Sigmoid colon (tissue), 3 donors: ENCODE data around the gene SDHAF3.

Experiments used
- POLR2A ChIP-seq, 2 donors: fragments of 450-650 bp; IDR thresholded peaks; one replicate each; pipeline ENCODE4 v1.6.1; 2016; ENCODE audit warnings: antibody characterized with exemption in 2 of 2, mild to moderate bottlenecking in 2 of 2, moderate library complexity in 2 of 2
- TF ChIP-seq, protein P1 (sequence below), 4 experiments: fragments of 450-650 bp in 3 of 4; fragments of 200-600 bp in 1 of 4; IDR thresholded peaks; one replicate each; pipeline ENCODE4 v1.5.1; 2016 to 2019; ENCODE audit warnings: antibody characterized with exemption in 4 of 4, mild to moderate bottlenecking in 3 of 4, moderate library complexity in 2 of 4

DNA sequence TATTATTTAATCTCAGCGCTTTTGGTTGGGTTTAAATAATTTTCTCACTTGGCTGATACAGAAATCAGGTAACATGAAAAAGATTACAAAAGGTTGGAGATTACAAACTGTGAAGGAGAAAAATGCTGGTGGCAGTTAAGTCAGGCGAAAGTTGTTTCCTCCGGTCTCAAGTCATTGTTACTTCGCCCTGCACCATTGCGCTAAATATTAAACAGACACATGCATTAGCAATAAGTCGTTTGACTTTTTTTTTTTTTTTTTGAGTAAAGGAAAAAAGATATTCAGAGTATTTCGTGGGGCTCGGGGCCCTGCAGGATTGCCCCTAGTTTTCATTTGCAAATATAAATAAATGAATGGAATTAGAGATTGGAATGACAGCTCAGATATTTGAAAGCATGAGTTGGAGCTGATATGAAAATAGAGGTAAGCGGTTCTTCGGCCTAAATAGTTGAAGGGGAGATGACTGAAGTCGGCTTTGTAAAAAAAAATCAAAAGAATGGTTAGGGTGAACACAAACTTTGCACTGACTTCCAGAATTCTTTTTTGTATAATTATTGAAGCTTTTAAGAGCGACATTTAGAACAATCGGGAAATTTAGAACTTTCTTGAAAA is 914 bp downstream of the SDHAF3 start:
- TF ChIP-seq, protein P1, sequence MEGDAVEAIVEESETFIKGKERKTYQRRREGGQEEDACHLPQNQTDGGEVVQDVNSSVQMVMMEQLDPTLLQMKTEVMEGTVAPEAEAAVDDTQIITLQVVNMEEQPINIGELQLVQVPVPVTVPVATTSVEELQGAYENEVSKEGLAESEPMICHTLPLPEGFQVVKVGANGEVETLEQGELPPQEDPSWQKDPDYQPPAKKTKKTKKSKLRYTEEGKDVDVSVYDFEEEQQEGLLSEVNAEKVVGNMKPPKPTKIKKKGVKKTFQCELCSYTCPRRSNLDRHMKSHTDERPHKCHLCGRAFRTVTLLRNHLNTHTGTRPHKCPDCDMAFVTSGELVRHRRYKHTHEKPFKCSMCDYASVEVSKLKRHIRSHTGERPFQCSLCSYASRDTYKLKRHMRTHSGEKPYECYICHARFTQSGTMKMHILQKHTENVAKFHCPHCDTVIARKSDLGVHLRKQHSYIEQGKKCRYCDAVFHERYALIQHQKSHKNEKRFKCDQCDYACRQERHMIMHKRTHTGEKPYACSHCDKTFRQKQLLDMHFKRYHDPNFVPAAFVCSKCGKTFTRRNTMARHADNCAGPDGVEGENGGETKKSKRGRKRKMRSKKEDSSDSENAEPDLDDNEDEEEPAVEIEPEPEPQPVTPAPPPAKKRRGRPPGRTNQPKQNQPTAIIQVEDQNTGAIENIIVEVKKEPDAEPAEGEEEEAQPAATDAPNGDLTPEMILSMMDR (IDR thresholded peaks at IDR 0.05): no peak
- no peak for TF ChIP-seq POLR2A (IDR thresholded peaks at IDR 0.05)
